GM23338 (cell line): ENCODE data around the gene POU2F3. TPM values are rescaled to one million over a fixed set of nuclear protein-coding genes. Genes with fewer than 3 reads are reported as not detected.

Source experiments
- ATAC-seq: fragments of 200-7000 bp; cut with Tn5 transposase; 3 replicates; pipeline ENCODE4 v1.9.1; 2020
- DNase-seq: peaks from one replicate; pipeline ENCODE4 v3.0.0-alpha.2; 2015; ENCODE audit warnings: low spot score
- H2AFZ ChIP-seq: fragments of 200-600 bp; sonication (generic); 2 replicates; pipeline ENCODE4 v1.8.0; 2016; ENCODE audit warnings: antibody characterized with exemption, mild to moderate bottlenecking, moderate library complexity
- H3F3A ChIP-seq: fragments of 200-600 bp; sonication (generic); replicated peaks from 2 replicates; pipeline ENCODE4 v1.8.0; 2017; ENCODE audit warnings: antibody characterized with exemption, mixed run types, low read depth
- H3K27ac ChIP-seq: fragments of 200-600 bp; sonication (generic); 2 replicates; pipeline ENCODE4 v1.6.1; 2016; ENCODE audit warnings: low read depth
- H3K27me3 ChIP-seq: fragments of 200-600 bp; sonication (generic); 2 replicates; pipeline ENCODE4 v1.8.0; 2016; ENCODE audit warnings: mild to moderate bottlenecking, mixed run types, moderate library complexity; ENCODE audit not compliant: insufficient read depth
- H3K36me3 ChIP-seq: fragments of 200-600 bp; sonication (generic); 2 replicates; pipeline ENCODE4 v1.8.0; 2016; ENCODE audit warnings: mild to moderate bottlenecking; ENCODE audit not compliant: insufficient read depth
- H3K4me1 ChIP-seq: fragments of 200-600 bp; sonication (generic); 2 replicates; pipeline ENCODE4 v1.8.0; 2016; ENCODE audit warnings: mild to moderate bottlenecking, moderate library complexity; ENCODE audit not compliant: insufficient read depth
- H3K4me2 ChIP-seq: fragments of 200-600 bp; sonication (generic); 2 replicates; pipeline ENCODE4 v1.7.1; 2017; ENCODE audit warnings: mixed run types
- H3K4me3 ChIP-seq: fragments of 200-600 bp; sonication (generic); 2 replicates; pipeline ENCODE4 v1.6.1; 2016; ENCODE audit warnings: mixed run types
- H3K79me2 ChIP-seq: fragments of 200-600 bp; sonication (generic); replicated peaks from 2 replicates; pipeline ENCODE4 v1.8.0; 2017; ENCODE audit warnings: mild to moderate bottlenecking; ENCODE audit not compliant: insufficient read depth
- H3K9me2 ChIP-seq: fragments of 200-600 bp; sonication (generic); 2 replicates; pipeline ENCODE4 v1.8.0; 2017; ENCODE audit not compliant: insufficient read depth
- H4K20me1 ChIP-seq: fragments of 200-600 bp; sonication (generic); replicated peaks from 2 replicates; pipeline ENCODE4 v1.8.0; 2017; ENCODE audit warnings: mild to moderate bottlenecking; ENCODE audit not compliant: insufficient read depth
- H3K27ac Mint-ChIP-seq: 2 replicates; pipeline ENCODE4 v1.8.0; 2020; ENCODE audit warnings: inconsistent platforms, mild to moderate bottlenecking, moderate library complexity, mixed read lengths
- H3K27me3 Mint-ChIP-seq: 3 replicates; pipeline ENCODE4 v1.8.0; 2022; ENCODE audit warnings: low read depth, mild to moderate bottlenecking, moderate library complexity, mixed read lengths, inconsistent platforms; ENCODE audit not compliant: insufficient read depth, poor library complexity
- H3K36me3 Mint-ChIP-seq: 3 replicates; pipeline ENCODE4 v1.8.0; 2021; ENCODE audit warnings: low read depth, mild to moderate bottlenecking, inconsistent platforms, moderate library complexity, mixed read lengths
- H3K4me1 Mint-ChIP-seq: 3 replicates; pipeline ENCODE4 v1.8.0; 2020; ENCODE audit warnings: mild to moderate bottlenecking, inconsistent platforms, mixed read lengths
- H3K4me3 Mint-ChIP-seq: 3 replicates; pipeline ENCODE4 v1.8.0; 2021; ENCODE audit warnings: moderate library complexity, mild to moderate bottlenecking, inconsistent platforms, mixed read lengths
- H3K9me3 Mint-ChIP-seq: 3 replicates; pipeline ENCODE4 v1.8.0; 2020; ENCODE audit warnings: moderate library complexity, mild to moderate bottlenecking, inconsistent platforms, mixed read lengths
- CREB1 ChIP-seq: fragments of 250-450 bp; sonication (Bioruptor Pico); IDR thresholded peaks from 2 replicates; pipeline ENCODE4 v1.5.0; 2020; ENCODE audit warnings: low read depth, mild to moderate bottlenecking, moderate library complexity
- EZH2phosphoT487 ChIP-seq: fragments of 200-600 bp; sonication (generic); IDR thresholded peaks from one replicate; pipeline ENCODE4 v1.8.1; 2018; ENCODE audit warnings: antibody characterized with exemption; ENCODE audit not compliant: unreplicated experiment
- JUNB ChIP-seq: IDR thresholded peaks from one replicate; pipeline ENCODE4 v1.6.1; 2016; ENCODE audit warnings: antibody characterized with exemption; ENCODE audit not compliant: unreplicated experiment
- NANOG ChIP-seq: IDR thresholded peaks from 2 replicates; pipeline ENCODE4 v1.6.1; 2016; ENCODE audit warnings: antibody characterized with exemption, borderline replicate concordance
- POLR2AphosphoS5 ChIP-seq: IDR thresholded peaks from 2 replicates; pipeline ENCODE4 v1.6.1; 2016; ENCODE audit warnings: antibody characterized with exemption, low read depth
- STAT1 ChIP-seq: IDR thresholded peaks from one replicate; pipeline ENCODE4 v1.6.1; 2016; ENCODE audit warnings: antibody characterized with exemption; ENCODE audit not compliant: unreplicated experiment
- ZNF114 ChIP-seq: fragments of 250-450 bp; sonication (Bioruptor Pico); IDR thresholded peaks from 2 replicates; pipeline ENCODE4 v1.5.0; 2020; ENCODE audit warnings: mild to moderate bottlenecking, moderate library complexity
- ZNF331 ChIP-seq: fragments of 250-450 bp; sonication (Bioruptor Pico); IDR thresholded peaks from 2 replicates; pipeline ENCODE4 v1.5.0; 2020; ENCODE audit warnings: low read depth, mild to moderate bottlenecking, moderate library complexity
- polyA plus RNA-seq: library from polyadenylated mRNA; unstranded; fragments of >200 nt; fragmentation: Nextera tagmentation; extraction: Ambion mirVana; gene quantifications from 2 replicates; pipeline ENCODE4 v1.2.1, GENCODE V29; 2016
- total RNA-seq: library from RNA; depleted of rRNA; stranded (reverse); fragments of >200 nt; shearing (Covaris generic); gene quantifications from 2 replicates; pipeline ENCODE4 v1.2.3, GENCODE V29; 2014
- TF ChIP-seq, protein P1 (sequence below): IDR thresholded peaks from 2 replicates; pipeline ENCODE4 v1.6.1; 2016; ENCODE audit warnings: antibody characterized with exemption
- TF ChIP-seq, protein P2 (sequence below), 2 experiments: fragments of 200-600 bp in 1 of 2; sonication (generic) in 1 of 2; conservative IDR thresholded peaks; 2 replicates each; pipeline versions ENCODE4 v1.5.1 to v1.6.1; 2016 to 2017; ENCODE audit warnings: antibody characterized with exemption in 2 of 2, low read depth in 2 of 2, mild to moderate bottlenecking in 2 of 2, moderate library complexity in 1 of 2

The POU2F3 gene
- total and polyA plus RNA-seq, 2 experiments from 2014 or later, result 0.45 to 0.79 TPM

DNA sequence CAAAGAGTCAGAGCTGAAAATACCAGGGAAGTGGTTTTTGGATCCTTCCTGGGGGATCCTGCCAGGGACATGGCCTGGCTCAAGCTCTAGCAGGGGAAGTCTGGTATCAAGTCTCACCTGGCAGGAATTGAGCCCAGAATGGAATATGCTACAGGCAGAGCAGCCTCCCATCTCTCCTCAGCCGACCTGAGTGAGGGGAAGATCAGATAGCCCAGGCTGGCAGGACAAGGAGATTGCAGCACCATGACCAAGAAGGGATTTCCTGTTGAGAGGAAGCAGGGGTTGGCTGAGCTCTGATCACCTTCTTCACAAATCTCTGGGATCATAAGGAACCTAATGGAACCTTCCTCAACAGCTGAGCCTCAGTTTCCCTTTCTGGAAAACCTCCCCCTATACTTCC lies 16.1 kb upstream of the POU2F3 start:
- H3K27ac ChIP-seq, result no peak overlapping the region
- no peak overlapping the region for H3K27ac Mint-ChIP-seq
- no peaks in the 10 kb centered on the region for H4K20me1 ChIP-seq
- peaks cover 27% of the 10 kb centered on the region for H3K27me3 Mint-ChIP-seq
- no peaks in the 10 kb centered on the region for H3K36me3 ChIP-seq
- no peaks in the 10 kb centered on the region for H3K9me2 ChIP-seq
- 0 out of 2 replicates have a peak, but pooled peaks cover 4% of the 10 kb centered on the region for H3K4me1 ChIP-seq
- H3K36me3 Mint-ChIP-seq, result no peaks in the 10 kb centered on the region; the same call in 2 of the 3 replicates
- no peak for TF ChIP-seq STAT1
- no peak for TF ChIP-seq ZNF114 (CRISPR knock-in tag)
- TF ChIP-seq POLR2AphosphoS5, result no peak
- TF ChIP-seq ZNF331 (CRISPR knock-in tag), result no peak
- no peak for TF ChIP-seq EZH2phosphoT487
- TF ChIP-seq, protein P1, sequence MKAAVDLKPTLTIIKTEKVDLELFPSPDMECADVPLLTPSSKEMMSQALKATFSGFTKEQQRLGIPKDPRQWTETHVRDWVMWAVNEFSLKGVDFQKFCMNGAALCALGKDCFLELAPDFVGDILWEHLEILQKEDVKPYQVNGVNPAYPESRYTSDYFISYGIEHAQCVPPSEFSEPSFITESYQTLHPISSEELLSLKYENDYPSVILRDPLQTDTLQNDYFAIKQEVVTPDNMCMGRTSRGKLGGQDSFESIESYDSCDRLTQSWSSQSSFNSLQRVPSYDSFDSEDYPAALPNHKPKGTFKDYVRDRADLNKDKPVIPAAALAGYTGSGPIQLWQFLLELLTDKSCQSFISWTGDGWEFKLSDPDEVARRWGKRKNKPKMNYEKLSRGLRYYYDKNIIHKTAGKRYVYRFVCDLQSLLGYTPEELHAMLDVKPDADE, result no peak
- TF ChIP-seq CREB1, result no peak
- TF ChIP-seq NANOG, result no peak
- no peak overlapping the region; the same call in 2 of the 3 replicates for H3K4me3 Mint-ChIP-seq
- DNase-seq (no peak), ATAC-seq (no peak)
- no peak overlapping the region for H3K4me3 ChIP-seq
- no peaks in the 10 kb centered on the region for H3K9me3 Mint-ChIP-seq
- no peak overlapping the region for H3K4me2 ChIP-seq
- peaks cover 32% of the 10 kb centered on the region for H3K4me1 Mint-ChIP-seq
- H3K79me2 ChIP-seq, result no peaks in the 10 kb centered on the region
- no peaks in the 10 kb centered on the region for H3K27me3 ChIP-seq
- H3F3A ChIP-seq, result no peaks in the 10 kb centered on the region
- H2AFZ ChIP-seq, result no peak overlapping the region

DNA sequence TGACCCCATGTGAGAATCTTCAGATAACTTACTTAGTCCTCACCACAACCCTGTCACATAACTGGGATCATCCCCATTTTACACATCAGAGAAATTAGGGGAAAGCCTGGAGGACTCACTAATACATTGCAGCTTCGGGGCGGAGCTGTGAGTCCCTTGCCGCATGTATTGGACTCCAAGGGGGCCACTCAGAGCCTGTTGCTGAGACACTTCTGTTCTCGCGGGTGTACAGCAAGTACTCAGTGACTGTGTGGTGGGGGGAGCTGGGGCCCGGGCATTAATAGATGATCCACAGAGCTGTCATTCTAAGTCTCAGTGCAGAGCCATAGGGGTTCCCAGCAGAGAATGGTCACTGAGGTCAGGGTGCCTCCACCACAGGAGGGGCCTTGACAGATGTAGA lies 15.6 kb upstream of the POU2F3 start:
- peaks cover 21% of the 10 kb centered on the region for H3K27me3 Mint-ChIP-seq
- H3F3A ChIP-seq, result no peaks in the 10 kb centered on the region

More for the DNA sequence above, 15.6 kb upstream of the POU2F3 start:
- no peaks in the 10 kb centered on the region for H4K20me1 ChIP-seq
- TF ChIP-seq, protein P2, sequence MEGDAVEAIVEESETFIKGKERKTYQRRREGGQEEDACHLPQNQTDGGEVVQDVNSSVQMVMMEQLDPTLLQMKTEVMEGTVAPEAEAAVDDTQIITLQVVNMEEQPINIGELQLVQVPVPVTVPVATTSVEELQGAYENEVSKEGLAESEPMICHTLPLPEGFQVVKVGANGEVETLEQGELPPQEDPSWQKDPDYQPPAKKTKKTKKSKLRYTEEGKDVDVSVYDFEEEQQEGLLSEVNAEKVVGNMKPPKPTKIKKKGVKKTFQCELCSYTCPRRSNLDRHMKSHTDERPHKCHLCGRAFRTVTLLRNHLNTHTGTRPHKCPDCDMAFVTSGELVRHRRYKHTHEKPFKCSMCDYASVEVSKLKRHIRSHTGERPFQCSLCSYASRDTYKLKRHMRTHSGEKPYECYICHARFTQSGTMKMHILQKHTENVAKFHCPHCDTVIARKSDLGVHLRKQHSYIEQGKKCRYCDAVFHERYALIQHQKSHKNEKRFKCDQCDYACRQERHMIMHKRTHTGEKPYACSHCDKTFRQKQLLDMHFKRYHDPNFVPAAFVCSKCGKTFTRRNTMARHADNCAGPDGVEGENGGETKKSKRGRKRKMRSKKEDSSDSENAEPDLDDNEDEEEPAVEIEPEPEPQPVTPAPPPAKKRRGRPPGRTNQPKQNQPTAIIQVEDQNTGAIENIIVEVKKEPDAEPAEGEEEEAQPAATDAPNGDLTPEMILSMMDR (conservative IDR thresholded peaks at IDR 0.05; ENCODE audit: low read depth in 2 of 2), result no peak
- TF ChIP-seq EZH2phosphoT487, result no peak
- no peak for TF ChIP-seq POLR2AphosphoS5
- no peak for TF ChIP-seq JUNB
- no peak for TF ChIP-seq ZNF114 (CRISPR knock-in tag)
- no peak for TF ChIP-seq NANOG
- TF ChIP-seq, protein P1, result no peak
- TF ChIP-seq STAT1, result no peak
- no peaks in the 10 kb centered on the region for H3K79me2 ChIP-seq
- peaks cover 30% of the 10 kb centered on the region for H3K4me1 Mint-ChIP-seq
- H3K27me3 ChIP-seq, result no peaks in the 10 kb centered on the region
- no peaks in the 10 kb centered on the region for H3K9me3 Mint-ChIP-seq
- 0 out of 2 replicates have a peak, but pooled peaks cover 4% of the 10 kb centered on the region for H3K4me1 ChIP-seq
- no peaks in the 10 kb centered on the region for H3K9me2 ChIP-seq
- DNase-seq (no peak), ATAC-seq (no peak)
- H3K4me2 ChIP-seq, result no peak overlapping the region
- H3K36me3 ChIP-seq, result no peaks in the 10 kb centered on the region
- no peak overlapping the region for H3K4me3 ChIP-seq
- H3K27ac Mint-ChIP-seq, result no peak overlapping the region
- H2AFZ ChIP-seq, result no peak overlapping the region
- H3K4me3 Mint-ChIP-seq, result no peak overlapping the region
- no peaks in the 10 kb centered on the region for H3K36me3 Mint-ChIP-seq
- H3K27ac ChIP-seq, result no peak overlapping the region
